Breast epithelium (tissue), 3 donors: ENCODE measurements around the gene SSX2IP.

Experiments used
- POLR2A ChIP-seq: fragments of 450-650 bp; IDR thresholded peaks from one replicate; pipeline ENCODE4 v1.6.1; 2016; ENCODE audit warnings: antibody characterized with exemption, mild to moderate bottlenecking, moderate library complexity
- POLR2AphosphoS5 ChIP-seq, 3 donors: sonication (generic); formaldehyde crosslinking; IDR thresholded peaks; one replicate each; pipeline ENCODE4 v1.6.1; 2017; ENCODE audit warnings: antibody characterized with exemption in 3 of 3
- TF ChIP-seq, protein P1 (sequence below), 3 donors: fragments of 450-650 bp; IDR thresholded peaks; one replicate each; pipeline ENCODE4 v1.5.1; 2016 to 2017; ENCODE audit warnings: antibody characterized with exemption in 3 of 3, mild to moderate bottlenecking in 3 of 3, moderate library complexity in 3 of 3

DNA sequence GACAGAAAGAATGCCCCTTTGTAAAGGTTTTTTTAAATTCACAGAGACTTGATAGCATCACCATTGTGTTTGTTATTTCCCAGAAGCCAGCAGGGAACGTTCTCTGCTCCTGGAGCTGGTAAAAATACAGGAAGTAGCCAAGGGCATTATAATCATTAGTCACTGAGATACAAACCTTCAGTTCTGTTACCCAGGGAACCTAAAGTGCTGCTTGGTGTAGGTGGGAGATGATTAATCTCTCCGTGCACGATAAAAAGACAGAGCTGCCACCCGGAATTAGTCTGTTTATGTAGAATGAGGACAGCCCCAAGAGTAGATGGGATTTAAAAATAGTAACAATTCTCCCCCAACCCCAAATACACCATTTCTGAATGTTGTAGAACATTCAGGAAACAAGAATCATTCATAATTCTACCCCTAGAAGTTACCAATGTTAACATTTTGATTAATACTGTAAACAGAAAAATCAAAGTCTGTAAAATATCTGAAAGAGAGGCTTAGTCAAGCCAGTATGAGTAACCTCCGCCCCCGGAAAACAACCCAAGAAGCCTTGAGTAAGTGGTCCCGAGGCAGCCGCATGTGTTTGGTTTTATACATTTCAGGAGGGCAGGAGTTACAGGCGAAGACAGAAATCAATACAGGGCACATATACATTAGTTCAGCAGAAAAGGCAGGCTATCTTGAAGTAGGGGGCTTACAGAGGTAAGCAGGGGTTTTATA is 70.7 kb downstream of the SSX2IP start:
- TF ChIP-seq, protein P1, sequence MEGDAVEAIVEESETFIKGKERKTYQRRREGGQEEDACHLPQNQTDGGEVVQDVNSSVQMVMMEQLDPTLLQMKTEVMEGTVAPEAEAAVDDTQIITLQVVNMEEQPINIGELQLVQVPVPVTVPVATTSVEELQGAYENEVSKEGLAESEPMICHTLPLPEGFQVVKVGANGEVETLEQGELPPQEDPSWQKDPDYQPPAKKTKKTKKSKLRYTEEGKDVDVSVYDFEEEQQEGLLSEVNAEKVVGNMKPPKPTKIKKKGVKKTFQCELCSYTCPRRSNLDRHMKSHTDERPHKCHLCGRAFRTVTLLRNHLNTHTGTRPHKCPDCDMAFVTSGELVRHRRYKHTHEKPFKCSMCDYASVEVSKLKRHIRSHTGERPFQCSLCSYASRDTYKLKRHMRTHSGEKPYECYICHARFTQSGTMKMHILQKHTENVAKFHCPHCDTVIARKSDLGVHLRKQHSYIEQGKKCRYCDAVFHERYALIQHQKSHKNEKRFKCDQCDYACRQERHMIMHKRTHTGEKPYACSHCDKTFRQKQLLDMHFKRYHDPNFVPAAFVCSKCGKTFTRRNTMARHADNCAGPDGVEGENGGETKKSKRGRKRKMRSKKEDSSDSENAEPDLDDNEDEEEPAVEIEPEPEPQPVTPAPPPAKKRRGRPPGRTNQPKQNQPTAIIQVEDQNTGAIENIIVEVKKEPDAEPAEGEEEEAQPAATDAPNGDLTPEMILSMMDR (IDR thresholded peaks at IDR 0.05), result no peak
- no peak for TF ChIP-seq POLR2A
- peak in 1 of 3 donors; percentile 12 for TF ChIP-seq POLR2AphosphoS5 (IDR thresholded peaks at IDR 0.05)
